Immature natural killer cell (primary cell): ENCODE measurements around the gene GID8. TPM values are rescaled to one million over a fixed set of nuclear protein-coding genes. Genes with fewer than 3 reads are reported as not detected.

Source experiments
- DNase-seq, 3 donors: peaks; one replicate each; pipeline ENCODE4 v3.0.0; 2022; ENCODE audit warnings: mixed read lengths in 1 of 3
- H3K27ac Mint-ChIP-seq, 6 donors: one replicate each; pipeline ENCODE4 v1.8.0; 2020; ENCODE audit warnings: mixed read lengths in 6 of 6, mild to moderate bottlenecking in 5 of 6, inconsistent platforms in 4 of 6, moderate library complexity in 3 of 6
- H3K27me3 Mint-ChIP-seq, 3 donors: one replicate each; pipeline ENCODE4 v1.8.0; 2020 to 2021; ENCODE audit warnings: low read depth in 3 of 3, mild to moderate bottlenecking in 3 of 3, mixed read lengths in 3 of 3, moderate library complexity in 3 of 3, inconsistent platforms in 1 of 3
- H3K36me3 Mint-ChIP-seq, 3 donors: one replicate each; pipeline ENCODE4 v1.8.0; 2020; ENCODE audit warnings: mixed read lengths in 3 of 3, inconsistent platforms in 2 of 3, mild to moderate bottlenecking in 2 of 3
- H3K4me1 Mint-ChIP-seq, 2 donors: one replicate each; pipeline ENCODE4 v1.8.0; 2020; ENCODE audit warnings: inconsistent platforms in 2 of 2, mild to moderate bottlenecking in 2 of 2, mixed read lengths in 2 of 2, moderate library complexity in 1 of 2
- H3K4me3 Mint-ChIP-seq, 5 donors: one replicate each; pipeline ENCODE4 v1.8.0; 2020; ENCODE audit warnings: mild to moderate bottlenecking in 5 of 5, mixed read lengths in 5 of 5, inconsistent platforms in 3 of 5, moderate library complexity in 3 of 5
- H3K9me3 Mint-ChIP-seq, 6 donors: one replicate each; pipeline ENCODE4 v1.8.0; 2020; ENCODE audit warnings: mild to moderate bottlenecking in 6 of 6, mixed read lengths in 6 of 6, inconsistent platforms in 4 of 6, moderate library complexity in 3 of 6
- polyA plus RNA-seq, 3 donors: library from polyadenylated mRNA; unstranded; fragments of 300-500 nt; fragmentation: Illumina TruSeq; gene quantifications; one replicate each; pipeline ENCODE4 v1.2.3, GENCODE V29; 2021

Gene GID8
- polyA plus RNA-seq, 3 donors from 2014 or later = 20.7 to 26.8 (median 21.3) TPM

- Mint-ChIP-seq H3K27ac (peak overlapping the region in 3 of 6 donors; percentile 56 to 69 (median 58)), H3K36me3 (no peaks in the 10 kb centered on the region), H3K9me3 (no peaks in the 10 kb centered on the region), H3K4me1 (peaks cover 46 to 48% of the 10 kb centered on the region in 2 donors), H3K27me3 (peaks cover 18 to 27% (median 27%) of the 10 kb centered on the region in 3 donors), H3K4me3 (peak overlapping the region; percentile 61 to 82 (median 67))
- peak; percentile 38 to 49 (median 43) for DNase-seq
Observed at GRCh38 chr20:62980970-62981369, 43.0 kb downstream of the GID8 start.

- no peaks in the 10 kb centered on the region for H3K36me3 Mint-ChIP-seq
- peaks cover 15 to 22% (median 21%) of the 10 kb centered on the region in 3 donors for H3K27me3 Mint-ChIP-seq
- DNase-seq = peak in 1 of 3 donors; percentile 36
- H3K4me3 Mint-ChIP-seq = peak overlapping the region; percentile 40 to 77 (median 59)
- H3K4me1 Mint-ChIP-seq = peaks cover 44 to 46% of the 10 kb centered on the region in 2 donors
- H3K27ac Mint-ChIP-seq = peak overlapping the region in 1 of 6 donors; percentile 28
- no peaks in the 10 kb centered on the region for H3K9me3 Mint-ChIP-seq
Observed at GRCh38 chr20:62982124-62983075, 44.5 kb downstream of the GID8 start.

DNA sequence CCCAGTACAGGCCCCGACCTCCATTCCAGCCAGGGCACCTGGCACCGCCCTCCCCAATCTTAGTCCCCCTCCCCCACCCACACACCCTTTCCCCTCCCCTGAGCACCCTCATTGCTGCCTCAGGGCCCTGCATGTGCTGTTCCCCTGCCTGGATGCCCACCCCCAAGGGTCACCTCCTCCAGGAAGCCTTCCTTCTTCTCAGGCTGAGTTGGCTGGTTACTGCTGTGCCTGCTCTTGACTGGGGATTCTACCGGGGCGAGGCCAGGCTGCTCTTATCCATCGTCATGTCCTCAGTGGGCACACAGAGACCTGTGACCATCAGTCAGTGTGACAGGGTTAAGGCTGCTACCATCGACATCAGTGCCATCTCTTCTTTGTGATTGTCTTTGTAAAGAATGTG, 45.3 kb downstream of the GID8 start:
- Mint-ChIP-seq H3K9me3 (no peaks in the 10 kb centered on the region), H3K4me1 (peaks cover 36 to 39% of the 10 kb centered on the region in 2 donors), H3K36me3 (no peaks in the 10 kb centered on the region), H3K27me3 (peaks cover 9 to 14% (median 13%) of the 10 kb centered on the region in 3 donors), H3K4me3 (peak overlapping the region in 1 of 5 donors; percentile 41), H3K27ac (peak overlapping the region in 1 of 6 donors; percentile 35)
- DNase-seq = no peak

- peaks cover 38 to 40% of the 10 kb centered on the region in 2 donors for H3K4me1 Mint-ChIP-seq
- no peak for DNase-seq
- peak overlapping the region in 1 of 6 donors; percentile 9 for H3K27ac Mint-ChIP-seq
- H3K27me3 Mint-ChIP-seq = peaks cover 4 to 12% (median 8%) of the 10 kb centered on the region in 3 donors
- H3K36me3 Mint-ChIP-seq = no peaks in the 10 kb centered on the region
- no peaks in the 10 kb centered on the region for H3K9me3 Mint-ChIP-seq
- no peak overlapping the region for H3K4me3 Mint-ChIP-seq
Observed at GRCh38 chr20:62984666-62985443, 46.9 kb downstream of the GID8 start.

DNA sequence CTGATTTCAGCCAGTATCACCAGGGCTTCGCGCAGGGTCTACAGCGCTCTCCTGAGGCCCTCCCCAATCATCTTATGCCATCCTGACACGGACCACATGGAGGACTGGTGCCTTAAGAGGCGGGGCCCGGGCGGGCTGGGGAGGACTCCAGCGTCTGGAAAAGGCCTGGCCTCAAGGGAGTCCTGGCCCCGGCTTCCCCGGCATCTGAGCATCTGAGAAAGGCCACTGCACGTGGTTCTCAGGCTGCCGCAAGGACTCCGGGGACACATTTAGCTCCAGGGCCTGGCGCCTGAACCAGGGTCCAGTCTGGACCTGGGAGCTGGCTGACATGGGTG, 47.5 kb downstream of the GID8 start:
- DNase-seq = no peak
- Mint-ChIP-seq H3K27me3 (peaks cover 4 to 12% (median 5%) of the 10 kb centered on the region in 3 donors), H3K4me3 (no peak overlapping the region), H3K36me3 (no peaks in the 10 kb centered on the region), H3K4me1 (peaks cover 34 to 35% of the 10 kb centered on the region in 2 donors), H3K9me3 (no peaks in the 10 kb centered on the region), H3K27ac (no peak overlapping the region)

DNA sequence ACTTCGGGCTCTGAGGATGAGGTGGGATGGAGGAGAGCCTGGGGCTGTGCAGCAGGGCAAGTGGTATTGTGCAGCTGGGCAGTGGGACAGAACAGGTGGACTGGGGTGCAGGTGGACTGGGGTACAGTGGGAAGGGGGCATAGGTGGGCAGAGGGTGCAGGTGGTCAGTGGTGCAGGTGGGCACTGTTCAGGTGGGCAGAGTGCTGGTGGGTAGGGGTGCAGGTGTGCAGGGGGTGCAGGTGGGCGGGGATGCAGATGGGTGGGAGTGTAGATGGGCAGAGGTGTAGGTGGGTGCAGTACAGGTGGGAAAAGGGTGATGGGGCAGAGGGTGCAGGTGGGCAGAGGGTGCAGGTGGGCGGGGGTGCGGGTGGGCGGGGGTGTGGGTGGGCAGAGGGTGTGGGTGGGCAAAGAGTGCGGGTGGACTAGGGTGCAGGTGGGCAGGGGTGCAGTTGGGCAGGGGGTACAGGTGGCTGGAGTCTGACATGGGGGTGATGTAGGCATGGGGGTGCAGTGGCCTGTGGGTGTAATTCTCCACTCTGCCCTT, 48.4 kb downstream of the GID8 start:
- no peaks in the 10 kb centered on the region for H3K9me3 Mint-ChIP-seq
- no peak for DNase-seq
- H3K36me3 Mint-ChIP-seq = no peaks in the 10 kb centered on the region
- H3K27me3 Mint-ChIP-seq = peaks cover 2 to 12% (median 2%) of the 10 kb centered on the region in 3 donors
- peaks cover 26 to 29% of the 10 kb centered on the region in 2 donors for H3K4me1 Mint-ChIP-seq
- H3K4me3 Mint-ChIP-seq = no peak overlapping the region
- H3K27ac Mint-ChIP-seq = peak overlapping the region in 1 of 6 donors; percentile 4

DNA sequence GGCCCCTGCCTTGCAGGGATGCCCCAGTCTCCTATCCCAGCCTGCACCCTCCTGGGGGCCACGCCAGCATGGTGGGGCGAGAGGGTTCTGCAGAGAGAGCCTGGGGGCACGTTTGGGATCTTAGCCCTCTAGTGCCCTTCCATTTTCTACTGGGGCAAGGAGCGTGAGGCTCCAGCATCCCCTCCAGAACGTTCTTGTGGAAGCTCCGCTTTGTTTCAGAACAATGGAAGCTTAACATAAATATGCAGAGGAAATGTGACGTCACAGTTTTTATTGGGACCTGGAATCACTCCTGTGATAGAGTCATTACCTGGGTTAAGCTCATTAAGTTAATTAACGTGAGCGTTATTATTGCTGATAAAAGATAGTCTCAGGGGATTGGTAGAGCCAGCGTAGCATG, 49.2 kb downstream of the GID8 start:
- no peaks in the 10 kb centered on the region for H3K36me3 Mint-ChIP-seq
- H3K27me3 Mint-ChIP-seq = peaks cover 2 to 9% (median 2%) of the 10 kb centered on the region in 3 donors
- no peak overlapping the region for H3K27ac Mint-ChIP-seq
- no peak for DNase-seq
- H3K4me1 Mint-ChIP-seq = peaks cover 18 to 21% of the 10 kb centered on the region in 2 donors
- no peak overlapping the region for H3K4me3 Mint-ChIP-seq
- H3K9me3 Mint-ChIP-seq = no peaks in the 10 kb centered on the region

DNA sequence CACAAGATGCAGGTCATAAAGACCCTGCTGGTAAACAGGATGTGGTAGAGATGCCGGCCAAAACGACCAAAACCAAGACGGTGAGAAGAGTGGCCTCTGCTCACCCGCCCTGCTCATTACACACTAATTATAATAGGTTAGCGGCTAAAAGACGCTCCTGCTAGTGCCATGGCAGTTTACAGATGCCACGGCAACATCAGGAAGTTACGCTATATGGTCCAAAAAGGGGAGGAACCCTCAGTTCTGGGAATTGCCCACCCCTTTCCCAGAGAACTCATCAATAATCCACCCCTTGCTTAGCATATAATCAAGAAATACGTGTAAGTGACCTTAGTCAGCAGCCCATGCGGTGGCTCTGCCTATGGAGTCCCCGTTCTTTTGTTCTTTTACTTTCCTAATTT, 51.3 kb downstream of the GID8 start:
- Mint-ChIP-seq H3K4me1 (peaks cover 11 to 14% of the 10 kb centered on the region in 2 donors), H3K27ac (peak overlapping the region; percentile 69 to 89 (median 81)), H3K27me3 (peaks cover 0 to 4% (median 3%) of the 10 kb centered on the region in 3 donors), H3K9me3 (no peaks in the 10 kb centered on the region), H3K36me3 (no peaks in the 10 kb centered on the region), H3K4me3 (peak overlapping the region; percentile 82 to 89 (median 85))
- DNase-seq = peak; percentile 59 to 66 (median 63)

- no peaks in the 10 kb centered on the region for H3K9me3 Mint-ChIP-seq
- no peak overlapping the region for H3K4me3 Mint-ChIP-seq
- peaks cover 11 to 14% of the 10 kb centered on the region in 2 donors for H3K4me1 Mint-ChIP-seq
- DNase-seq = no peak
- H3K27me3 Mint-ChIP-seq = peaks cover 2 to 5% (median 2%) of the 10 kb centered on the region in 3 donors
- no peak overlapping the region for H3K27ac Mint-ChIP-seq
- H3K36me3 Mint-ChIP-seq = no peaks in the 10 kb centered on the region
Observed at GRCh38 chr20:62990306-62990825, 52.4 kb downstream of the GID8 start.

DNA sequence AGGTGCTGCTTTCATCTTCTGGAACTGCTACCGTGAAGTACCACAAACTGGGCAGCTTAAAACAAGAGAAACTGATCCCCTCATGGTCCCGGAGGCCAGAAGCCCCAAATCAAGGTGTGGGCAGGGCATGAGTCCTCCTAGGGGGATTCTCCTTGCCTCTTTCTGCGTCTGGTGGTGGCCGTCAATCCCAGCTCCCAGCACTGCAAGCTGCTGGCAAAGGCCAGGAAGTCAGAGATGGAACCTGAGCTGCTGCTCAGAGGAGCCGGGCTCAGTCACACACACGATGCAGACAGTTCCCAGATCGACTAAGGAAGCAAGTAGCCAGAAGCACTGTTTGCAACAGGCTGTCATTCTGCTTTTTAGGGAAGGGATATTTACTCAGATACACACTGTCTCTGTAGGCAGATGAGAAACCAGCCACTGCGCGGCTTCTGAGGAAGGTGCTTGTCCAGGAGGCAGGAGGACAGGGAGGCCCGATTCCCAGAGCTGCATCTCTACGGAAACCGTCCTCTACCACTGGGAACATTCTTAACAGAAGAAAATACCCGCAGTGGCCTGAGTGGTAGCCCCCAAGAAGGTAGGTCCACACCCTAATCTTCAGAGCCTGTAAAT, 53.4 kb downstream of the GID8 start:
- Mint-ChIP-seq H3K4me3 (no peak overlapping the region), H3K27ac (no peak overlapping the region), H3K9me3 (no peaks in the 10 kb centered on the region), H3K4me1 (peaks cover 11 to 14% of the 10 kb centered on the region in 2 donors), H3K27me3 (peaks cover 2 to 5% (median 2%) of the 10 kb centered on the region in 3 donors), H3K36me3 (no peaks in the 10 kb centered on the region)
- DNase-seq = no peak

- H3K9me3 Mint-ChIP-seq = no peaks in the 10 kb centered on the region
- no peak overlapping the region for H3K27ac Mint-ChIP-seq
- peaks cover 2 to 7% (median 2%) of the 10 kb centered on the region in 3 donors for H3K27me3 Mint-ChIP-seq
- DNase-seq = no peak
- no peaks in the 10 kb centered on the region for H3K36me3 Mint-ChIP-seq
- peaks cover 11 to 14% of the 10 kb centered on the region in 2 donors for H3K4me1 Mint-ChIP-seq
- no peak overlapping the region for H3K4me3 Mint-ChIP-seq
Observed at GRCh38 chr20:62991863-62992262, 53.9 kb downstream of the GID8 start.

DNA sequence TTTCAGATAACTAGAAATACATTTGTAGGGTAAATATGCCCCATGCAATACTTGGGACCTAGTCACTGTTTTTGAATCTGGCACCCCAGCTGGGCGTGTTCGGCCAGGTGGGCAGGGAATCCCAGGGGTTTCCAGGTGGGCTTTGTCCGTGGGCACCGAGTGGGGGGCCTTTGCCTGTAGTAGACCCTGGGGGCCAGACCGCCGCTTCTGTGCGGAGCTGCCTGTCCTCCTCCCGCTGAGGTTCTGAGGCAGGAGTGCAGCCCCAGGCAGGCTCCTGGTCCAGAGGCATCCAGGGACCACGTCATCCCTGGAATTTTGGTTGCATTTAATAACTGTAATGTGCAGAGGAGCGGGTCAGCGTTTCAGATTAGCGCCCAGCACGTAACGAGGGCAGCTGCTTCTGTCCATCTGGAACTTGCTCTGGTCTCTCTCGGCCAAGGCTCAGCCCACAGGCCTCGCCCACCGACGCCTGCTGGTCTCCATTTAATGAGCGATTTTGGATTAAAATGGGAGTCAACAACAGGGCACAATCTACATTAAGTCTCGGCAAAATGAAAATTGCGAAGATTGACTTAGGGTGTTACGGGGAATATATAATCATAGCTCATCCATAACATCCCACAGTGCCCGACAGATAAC, 56.0 kb downstream of the GID8 start:
- DNase-seq = no peak
- Mint-ChIP-seq H3K4me1 (peaks cover 7 to 8% of the 10 kb centered on the region in 2 donors), H3K27me3 (peaks cover 6 to 11% (median 9%) of the 10 kb centered on the region in 3 donors), H3K36me3 (no peaks in the 10 kb centered on the region), H3K4me3 (no peak overlapping the region), H3K9me3 (no peaks in the 10 kb centered on the region), H3K27ac (no peak overlapping the region)
